GM18502 (cell line): ENCODE data around the gene C7orf57.

ENCODE experiments used
- ATAC-seq: cut with Tn5 transposase; IDR thresholded peaks from one replicate; pipeline ENCODE4 v1.9.1; 2021; ENCODE audit warnings: mild to moderate bottlenecking; ENCODE audit not compliant: unreplicated experiment, poor library complexity

Gene C7orf57

GRCh38 chr7:48083114-48083830, 47.9 kb downstream of the C7orf57 start:
- ATAC-seq, result no peak

- ATAC-seq, result peak; percentile 72
Observed at GRCh38 chr7:48084727-48085432, 49.5 kb downstream of the C7orf57 start.

GRCh38 chr7:48085433-48085791, 50.1 kb downstream of the C7orf57 start:
- ATAC-seq, result peak; percentile 19

GRCh38 chr7:48085942-48086341, 50.6 kb downstream of the C7orf57 start:
- ATAC-seq, result no peak

- peak; percentile 23 for ATAC-seq
Observed at GRCh38 chr7:48087349-48087748, 52.0 kb downstream of the C7orf57 start.

GRCh38 chr7:48088559-48089045, 53.3 kb downstream of the C7orf57 start:
- peak; percentile 56 for ATAC-seq

- ATAC-seq, result peak; percentile 54
Observed at GRCh38 chr7:48089046-48090003, 54.0 kb downstream of the C7orf57 start, which contains the start of gene UPP1. Gene UPP1, plus strand, starts transcription at chr7:48089265. Its CDS starts 5,519 bp downstream, at chr7:48094784.

GRCh38 chr7:48090095-48090805, 54.9 kb downstream of the C7orf57 start:
- no peak for ATAC-seq

- ATAC-seq, result no peak
Observed at GRCh38 chr7:48091506-48092433, 56.4 kb downstream of the C7orf57 start.

GRCh38 chr7:48094861-48095293, 59.5 kb downstream of the C7orf57 start:
- no peak for ATAC-seq

GRCh38 chr7:48096273-48096672, 60.9 kb downstream of the C7orf57 start:
- no peak for ATAC-seq

- ATAC-seq, result no peak
Observed at GRCh38 chr7:48097521-48098231, 62.3 kb downstream of the C7orf57 start.

- ATAC-seq, result no peak
Observed at GRCh38 chr7:48098846-48099245, 63.5 kb downstream of the C7orf57 start.

GRCh38 chr7:48099781-48100180, 64.4 kb downstream of the C7orf57 start:
- ATAC-seq, result no peak

- ATAC-seq, result no peak
Observed at GRCh38 chr7:48101352-48101751, 66.0 kb downstream of the C7orf57 start.

- ATAC-seq, result no peak
Observed at GRCh38 chr7:48101968-48102367, 66.6 kb downstream of the C7orf57 start.

GRCh38 chr7:48102530-48102929, 67.2 kb downstream of the C7orf57 start:
- ATAC-seq, result no peak

- ATAC-seq, result no peak
Observed at GRCh38 chr7:48105045-48105444, 69.7 kb downstream of the C7orf57 start.
